ENCODE results near the gene ADGRG6. TPM values are rescaled to one million over a fixed set of nuclear protein-coding genes. Genes with fewer than 3 reads are reported as not detected.
"Not testable (repeated sequence)": the region's sequence is repeated elsewhere in the genome, so short reads cannot be mapped to it uniquely, and the experiment has no call there.

ADGRG6 gene
- total RNA-seq, 2 donors from 2014 or later, result 5.7 to 13.4 TPM

GRCh38 chr6:142416179-142416578, 114.4 kb downstream of the ADGRG6 start:
- DNase-seq, result peak; percentile 37
- intact Hi-C loops (cut with DNase I), result no loop called here
- ATAC-seq, result peak in 1 of 2 donors; percentile 63

GRCh38 chr6:142416686-142417085, 114.9 kb downstream of the ADGRG6 start:
- intact Hi-C loops (cut with DNase I), result no loop called here
- ATAC-seq (no peak), DNase-seq (no peak)

DNA sequence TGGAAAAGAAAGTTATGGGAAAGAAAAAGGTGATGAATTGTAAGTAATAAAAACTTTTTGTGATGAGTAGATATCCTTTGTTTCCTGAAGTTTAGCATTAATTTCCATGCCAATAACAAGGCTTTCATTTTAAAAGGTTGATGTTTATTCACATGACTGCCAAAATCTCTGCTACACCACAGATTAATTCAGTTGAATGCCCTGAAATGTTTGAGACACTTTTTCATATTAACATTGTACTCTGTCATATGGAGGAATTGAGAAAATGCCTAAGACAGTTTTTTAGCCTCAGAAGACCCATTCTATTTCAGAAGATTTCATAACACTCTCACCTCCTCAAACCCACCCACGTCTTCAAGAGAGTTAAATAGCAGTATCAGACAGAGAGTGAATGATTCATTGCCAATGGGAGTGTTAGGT, 115.5 kb downstream of the ADGRG6 start:
- ATAC-seq, result no peak
- intact Hi-C loops (cut with DNase I), result no loop called here
- DNase-seq, result no peak

- no peak for ATAC-seq
- no peak for DNase-seq
- intact Hi-C loops (cut with DNase I), result no loop called here
Measured at GRCh38 chr6:142419071-142419470, 117.3 kb downstream of the ADGRG6 start.

GRCh38 chr6:142420802-142421201, 119.0 kb downstream of the ADGRG6 start:
- ATAC-seq, result peak in 1 of 2 donors; percentile 38

DNA sequence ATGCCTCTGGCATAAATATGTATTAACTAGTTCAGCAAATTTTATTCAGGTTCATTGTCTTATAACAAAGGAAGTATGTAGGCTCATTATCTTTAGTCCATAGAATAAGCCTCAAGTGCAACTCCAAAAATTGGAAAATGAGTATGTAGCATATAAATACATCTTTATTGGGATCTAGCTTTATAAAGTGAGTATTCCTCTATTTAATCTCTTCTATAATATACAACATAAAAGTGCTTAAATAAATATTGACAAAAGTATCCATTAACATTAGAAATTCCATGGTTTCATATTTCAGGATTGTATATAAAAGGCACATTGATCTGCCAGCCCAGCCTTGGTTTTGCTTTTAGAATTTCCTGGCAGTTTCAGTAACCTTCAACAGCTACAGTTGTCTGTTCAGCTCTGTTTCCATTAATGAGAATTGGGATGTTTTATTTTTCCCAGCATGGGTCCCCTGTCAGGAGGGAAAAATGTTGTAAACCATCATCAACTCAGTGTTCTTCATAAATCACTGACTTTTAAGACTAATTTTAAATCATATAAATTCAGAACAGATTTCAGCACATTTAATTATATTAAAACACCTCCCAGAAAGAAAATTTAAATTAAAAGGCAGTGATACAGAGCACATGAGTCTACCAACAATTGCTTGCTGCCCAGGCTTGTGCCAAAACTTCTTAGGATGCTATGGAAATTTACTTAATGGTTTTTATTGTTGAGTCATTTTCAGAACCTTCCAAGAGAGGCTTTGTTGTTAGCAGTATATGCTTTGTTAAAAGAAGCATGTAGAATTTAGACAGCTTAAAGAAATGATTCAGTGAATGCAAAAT, 119.7 kb downstream of the ADGRG6 start:
- no peak for ATAC-seq
- intact Hi-C loops (cut with DNase I), result no loop called here
- no peak for DNase-seq

More at GRCh38 chr6:142420802-142421201, 119.0 kb downstream of the ADGRG6 start:
- intact Hi-C loops (cut with DNase I), result no loop called here
- no peak for DNase-seq

DNA sequence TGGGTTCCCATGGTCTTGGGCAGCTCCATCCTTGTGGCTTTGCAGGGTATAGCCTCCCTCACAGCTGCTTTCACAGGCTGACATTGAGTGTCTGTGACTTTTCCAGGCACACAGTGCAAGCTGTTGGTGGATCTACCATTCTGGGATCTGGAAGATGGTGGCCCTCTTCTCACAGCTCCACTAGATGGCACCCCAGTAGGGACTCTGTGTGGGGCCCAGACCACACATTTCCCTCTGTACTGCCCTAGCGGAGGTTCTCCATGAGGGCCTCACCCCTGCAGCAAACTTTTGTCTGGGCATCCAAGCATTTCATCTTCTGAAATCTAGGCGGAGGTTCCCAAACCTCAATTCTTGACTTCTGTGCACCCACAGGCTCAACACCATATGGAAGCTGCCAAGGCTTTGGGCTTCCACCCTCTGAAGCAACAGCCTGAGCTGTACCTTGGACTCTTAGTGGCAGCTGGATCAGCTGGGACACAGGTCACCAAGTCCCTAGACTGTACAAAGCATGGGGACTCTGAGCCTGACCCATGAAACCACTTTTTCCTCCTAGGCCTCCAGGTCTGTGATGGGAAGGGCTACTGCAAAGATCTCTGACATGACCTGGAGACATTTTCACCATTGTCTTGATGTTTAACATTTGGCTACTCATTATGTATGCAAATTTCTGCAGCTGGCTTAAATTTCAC, 124.8 kb downstream of the ADGRG6 start:
- DNase-seq; ATAC-seq; intact Hi-C loops (cut with DNase I): not testable (repeated sequence)

DNA sequence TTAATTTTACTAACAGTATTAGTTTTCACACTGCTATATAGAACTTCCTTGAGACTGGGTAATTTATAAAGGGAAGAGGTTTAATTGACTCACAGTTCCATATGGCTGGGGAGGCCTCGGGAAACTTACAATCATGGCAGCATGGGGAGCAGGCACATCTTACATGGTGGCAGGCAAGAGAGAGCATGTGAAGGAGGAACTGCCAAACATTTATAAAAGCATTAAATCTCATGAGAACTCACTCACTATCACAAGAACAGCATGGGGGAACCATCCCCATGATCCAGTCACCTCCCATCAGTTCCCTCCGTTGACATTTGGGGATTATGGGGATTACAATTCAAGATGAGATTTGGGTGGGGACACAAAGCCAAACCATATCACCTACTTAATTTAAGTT, 126.7 kb downstream of the ADGRG6 start:
- DNase-seq; ATAC-seq; intact Hi-C loops (cut with DNase I): not testable (repeated sequence)

GRCh38 chr6:142429195-142429594, 127.4 kb downstream of the ADGRG6 start:
- no peak for DNase-seq
- intact Hi-C loops (cut with DNase I), result no loop called here

DNA sequence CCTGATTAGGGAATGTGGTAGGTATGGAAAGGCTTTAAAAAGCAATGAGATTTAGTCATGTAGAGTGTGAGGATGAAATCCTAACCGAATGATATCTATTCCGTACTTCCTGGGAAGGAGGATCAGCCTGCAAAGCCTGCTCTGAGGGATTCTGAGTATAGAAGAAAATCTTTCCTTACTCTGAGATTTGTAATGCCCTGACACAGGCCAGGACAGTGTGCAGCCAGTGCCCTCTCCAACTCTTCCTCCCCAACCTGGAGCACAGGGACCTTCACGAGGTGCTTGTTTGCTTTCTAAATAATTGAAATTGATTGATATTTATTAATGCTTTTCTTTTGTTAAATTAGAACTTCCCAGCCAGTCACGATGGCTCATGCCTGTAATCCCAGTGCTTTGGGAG, 131.6 kb downstream of the ADGRG6 start:
- DNase-seq (no peak), ATAC-seq (no peak)
- intact Hi-C loops (cut with DNase I), result no loop called here

More at GRCh38 chr6:142429195-142429594, 127.4 kb downstream of the ADGRG6 start:
- no peak for ATAC-seq

GRCh38 chr6:142438898-142439297, 137.1 kb downstream of the ADGRG6 start:
- no peak for DNase-seq
- intact Hi-C loops (cut with DNase I), result no loop called here
- ATAC-seq, result no peak

DNA sequence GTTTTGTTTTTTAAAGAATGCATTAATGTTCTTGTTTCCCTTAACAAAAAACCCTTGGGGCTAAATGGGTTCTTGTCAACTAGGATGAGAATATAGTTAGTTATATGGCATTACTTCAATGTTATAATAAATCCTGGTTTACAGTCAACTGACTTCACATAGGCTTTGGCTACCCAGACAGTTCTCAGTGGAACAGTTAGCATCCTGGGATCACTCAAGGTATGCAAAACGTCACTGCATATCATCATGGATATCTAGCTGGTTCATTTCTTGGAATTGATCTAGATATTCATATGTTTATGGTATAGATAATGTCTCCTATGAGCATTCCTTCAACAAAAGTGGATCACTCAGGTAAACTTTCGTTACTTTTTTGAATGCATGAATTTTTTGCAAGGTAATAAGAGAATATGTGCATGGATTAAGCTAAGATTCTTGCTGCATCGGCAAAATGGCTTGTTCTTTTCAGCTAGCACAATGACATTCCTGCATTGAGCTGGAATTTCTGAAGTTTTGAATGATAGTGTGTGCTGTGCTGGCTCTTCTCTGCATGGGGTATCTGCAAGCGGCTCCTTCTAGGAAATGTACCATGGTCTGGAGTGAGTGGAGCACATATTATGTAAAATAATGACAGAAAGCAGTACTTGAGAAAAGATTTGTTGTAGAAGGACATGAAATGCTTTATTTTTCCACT, 138.9 kb downstream of the ADGRG6 start:
- DNase-seq (no peak), ATAC-seq (no peak)
- intact Hi-C loops (cut with DNase I), result no loop called here

- intact Hi-C loops (cut with DNase I), result no loop called here
- no peak for DNase-seq
- no peak for ATAC-seq
Measured at GRCh38 chr6:142441716-142442115, 139.9 kb downstream of the ADGRG6 start.

DNA sequence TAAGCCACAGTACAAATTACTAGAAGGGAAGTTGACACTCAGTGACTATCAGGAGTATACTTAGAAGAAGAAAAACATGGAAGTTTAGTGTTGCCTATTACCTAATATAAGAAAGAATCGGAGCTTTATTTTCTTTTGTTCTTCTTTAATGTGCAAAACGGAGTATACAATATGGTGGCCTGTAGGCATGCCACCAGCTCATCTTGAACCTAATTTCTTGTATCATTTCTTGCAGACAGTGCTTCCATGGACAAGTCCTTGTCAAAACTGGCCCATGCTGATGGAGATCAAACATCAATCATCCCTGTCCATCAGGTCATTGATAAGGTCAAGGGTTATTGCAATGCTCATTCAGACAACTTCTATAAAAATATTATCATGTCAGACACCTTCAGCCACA, 141.3 kb downstream of the ADGRG6 start:
- no peak for ATAC-seq
- no peak for DNase-seq
- intact Hi-C loops (cut with DNase I), result no loop called here

- no peak for ATAC-seq
- intact Hi-C loops (cut with DNase I), result no loop called here
- DNase-seq, result no peak
Measured at GRCh38 chr6:142443532-142443931, 141.7 kb downstream of the ADGRG6 start.

GRCh38 chr6:142444376-142444775, 142.6 kb downstream of the ADGRG6 start:
- DNase-seq (no peak), ATAC-seq (no peak)
- intact Hi-C loops (cut with DNase I), result no loop called here

GRCh38 chr6:142444881-142445301, 143.1 kb downstream of the ADGRG6 start:
- intact Hi-C loops (cut with DNase I), result no loop called here
- DNase-seq (no peak), ATAC-seq (no peak)

- intact Hi-C loops (cut with DNase I), result no loop called here
- DNase-seq (no peak), ATAC-seq (no peak)
Measured at GRCh38 chr6:142446168-142446567, 144.4 kb downstream of the ADGRG6 start.

GRCh38 chr6:142446576-142446975, 144.8 kb downstream of the ADGRG6 start:
- intact Hi-C loops (cut with DNase I), result no loop called here
- no peak for DNase-seq

More at GRCh38 chr6:142446576-142446975, 144.8 kb downstream of the ADGRG6 start:
- no peak for ATAC-seq

All from left cardiac atrium (tissue), 4 donors.